Endometrium (tissue), 2 donors: Measurements from ENCODE around the gene INPP4A.

Experiments
- FAIRE-seq: peaks from 2 replicates; lab custom pipeline; 2012; peaks lifted over from hg19 to GRCh38; lab: Jason Lieb, UNC
- donor health status: control.
- donor health status: control.

Gene INPP4A

DNA sequence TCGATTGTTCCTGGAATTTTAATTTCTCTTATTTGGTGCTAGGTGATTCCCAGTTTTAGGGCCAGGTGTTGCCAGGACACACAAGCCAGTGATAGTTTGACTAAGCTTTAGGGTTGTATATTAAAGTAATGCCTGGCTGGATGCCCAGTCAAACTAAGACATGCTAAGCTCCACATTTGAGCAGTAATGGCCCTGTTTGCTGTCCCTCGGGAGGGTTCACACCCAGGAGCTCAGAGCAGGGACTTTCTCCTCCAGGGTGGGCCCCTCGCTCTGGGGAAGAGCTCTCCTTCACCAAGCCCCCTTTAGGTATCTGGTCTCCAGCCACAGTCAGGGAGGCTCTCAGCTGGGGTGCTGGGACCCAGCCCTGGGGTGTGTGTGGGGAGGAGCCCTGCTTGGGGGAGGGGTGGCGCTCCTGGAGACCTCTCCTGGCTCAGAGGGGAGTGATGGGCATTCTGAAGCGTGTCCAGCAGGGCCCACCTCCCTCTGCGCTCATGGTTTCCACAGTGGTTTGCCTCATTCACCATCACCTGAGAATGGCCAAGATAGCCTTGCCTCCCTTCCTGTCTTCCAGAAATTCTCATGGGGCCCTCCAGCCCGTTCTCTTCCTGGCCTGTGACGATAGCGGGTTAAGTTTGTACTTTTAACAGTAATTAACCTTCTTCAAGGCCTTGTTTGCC is 31.7 kb downstream of the INPP4A start:
- no peak for FAIRE-seq

DNA sequence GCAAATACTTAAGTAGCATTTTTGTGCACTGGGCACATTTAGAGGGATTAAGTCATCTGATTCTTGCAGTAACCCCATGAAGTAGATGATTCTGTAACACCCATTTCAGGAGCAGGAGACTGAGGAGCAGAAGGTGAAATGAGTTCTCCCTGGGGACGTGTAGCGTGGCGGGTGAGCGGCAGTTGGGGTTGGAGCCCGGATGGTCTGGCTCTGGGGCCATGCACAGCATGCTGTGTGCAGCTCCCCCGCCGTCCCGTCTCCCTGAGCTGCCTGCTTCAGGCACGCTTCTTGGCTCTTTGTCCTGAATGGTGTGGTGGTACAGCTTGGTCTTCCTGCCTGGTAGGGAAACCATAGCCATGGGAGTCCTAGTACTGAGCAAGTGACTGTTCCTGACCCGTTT is 32.4 kb downstream of the INPP4A start:
- no peak for FAIRE-seq

DNA sequence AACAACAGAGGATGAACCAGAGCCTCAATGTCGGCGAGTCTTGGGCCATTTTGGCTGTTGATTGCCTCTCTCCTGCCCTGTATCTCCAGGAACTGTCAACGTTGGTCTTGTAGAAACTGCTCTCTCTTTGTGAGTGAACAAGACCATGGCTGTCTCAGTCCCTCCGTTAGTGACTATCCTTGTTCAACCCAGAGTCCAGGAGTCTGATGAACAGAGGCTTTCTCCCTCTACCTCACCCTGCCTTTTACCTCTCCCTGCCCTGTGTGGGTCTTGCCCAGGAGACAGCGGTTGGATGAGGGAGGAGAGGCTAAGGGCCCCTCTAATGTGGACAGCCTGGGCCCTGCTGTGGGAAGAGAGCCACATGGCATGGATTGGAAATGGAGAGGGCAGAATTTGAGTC is 32.8 kb downstream of the INPP4A start:
- FAIRE-seq: no peak

DNA sequence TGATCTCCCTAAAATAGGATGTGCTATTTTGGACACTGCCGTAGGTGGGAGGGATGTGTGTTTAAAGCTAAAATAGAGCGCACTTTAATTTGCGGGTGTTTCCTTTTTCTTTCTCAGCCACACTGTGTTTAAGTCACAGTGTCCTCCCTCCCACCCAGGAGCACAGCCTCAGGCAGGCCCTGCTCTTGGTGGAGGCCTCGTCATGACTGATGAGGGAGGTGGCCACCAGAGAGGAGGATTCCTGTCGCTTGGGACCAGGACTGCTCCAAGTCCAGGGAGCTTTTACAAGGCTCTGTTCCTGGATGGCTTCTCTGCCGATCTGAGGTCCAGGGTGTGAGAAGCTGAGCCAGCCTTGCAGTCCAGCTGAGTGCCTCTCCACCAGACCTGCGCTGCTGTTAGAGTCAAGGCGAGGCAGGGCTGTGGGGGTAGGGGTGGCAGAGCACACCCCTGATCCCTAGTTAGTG is 33.5 kb downstream of the INPP4A start:
- FAIRE-seq: no peak

DNA sequence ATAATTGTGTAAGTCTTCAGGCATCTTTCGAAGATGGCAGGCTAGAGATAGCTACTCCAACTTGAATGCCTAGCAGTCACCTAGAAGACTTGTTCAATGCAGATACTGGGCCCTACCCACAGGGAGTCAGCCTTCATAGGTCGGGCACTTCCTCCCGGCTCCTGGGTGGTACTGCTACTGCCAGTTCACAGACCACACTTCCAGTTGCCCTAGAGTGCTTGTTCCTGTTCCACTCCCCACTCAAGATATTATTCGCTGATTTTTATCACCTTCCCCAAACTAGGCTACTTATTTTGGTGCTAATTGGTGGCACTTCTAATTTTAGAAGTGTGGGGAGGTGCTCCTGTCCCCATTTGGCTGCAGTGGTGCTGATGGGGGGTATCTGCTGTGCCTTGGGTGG is 34.2 kb downstream of the INPP4A start:
- no peak for FAIRE-seq

DNA sequence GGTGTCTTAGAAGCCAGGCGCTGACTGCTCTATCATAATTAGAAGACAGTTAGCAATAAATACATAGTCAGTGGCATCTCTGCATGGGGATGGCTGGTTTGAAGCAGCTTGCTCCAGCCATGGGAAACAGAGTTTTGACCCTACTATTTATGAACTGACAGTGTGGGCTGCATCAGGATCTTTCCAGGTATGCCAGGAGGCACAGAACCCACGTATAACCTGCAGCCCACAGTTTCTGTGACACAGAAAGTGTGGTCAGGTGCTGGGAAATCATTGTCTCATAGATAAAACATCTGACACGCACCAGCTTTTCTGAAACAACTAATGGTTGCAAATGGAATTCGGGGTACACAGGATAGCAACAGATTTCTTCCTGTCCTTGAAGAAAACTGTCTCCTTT is 34.7 kb downstream of the INPP4A start:
- FAIRE-seq: no peak

DNA sequence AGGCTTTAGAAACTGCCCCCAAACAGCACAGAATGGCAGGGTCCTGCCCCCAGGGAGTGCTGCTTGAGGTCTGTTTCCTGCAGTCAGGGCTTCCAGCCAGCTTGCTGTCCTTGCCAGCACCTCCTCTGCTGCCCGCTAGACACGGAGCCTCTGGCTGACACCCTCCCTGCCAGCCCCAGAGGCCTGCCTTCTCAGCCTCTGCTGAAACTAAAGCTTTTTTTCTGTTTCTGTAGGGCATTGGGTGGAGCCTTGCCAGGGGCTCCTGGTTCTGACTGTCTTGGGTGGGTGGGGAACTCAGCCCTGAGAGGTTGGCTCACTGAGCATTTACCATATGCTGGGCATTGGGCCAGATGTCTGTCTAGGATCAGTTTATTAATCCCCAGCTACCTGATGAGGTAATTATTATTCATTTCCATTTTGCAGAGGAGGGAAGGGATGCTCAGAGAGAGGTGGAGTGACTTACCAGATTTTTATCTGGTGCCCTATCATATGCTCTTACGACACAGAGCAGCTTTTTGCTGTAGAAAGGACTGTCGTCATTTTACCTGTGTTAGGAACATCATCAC is 35.4 kb downstream of the INPP4A start:
- no peak for FAIRE-seq

DNA sequence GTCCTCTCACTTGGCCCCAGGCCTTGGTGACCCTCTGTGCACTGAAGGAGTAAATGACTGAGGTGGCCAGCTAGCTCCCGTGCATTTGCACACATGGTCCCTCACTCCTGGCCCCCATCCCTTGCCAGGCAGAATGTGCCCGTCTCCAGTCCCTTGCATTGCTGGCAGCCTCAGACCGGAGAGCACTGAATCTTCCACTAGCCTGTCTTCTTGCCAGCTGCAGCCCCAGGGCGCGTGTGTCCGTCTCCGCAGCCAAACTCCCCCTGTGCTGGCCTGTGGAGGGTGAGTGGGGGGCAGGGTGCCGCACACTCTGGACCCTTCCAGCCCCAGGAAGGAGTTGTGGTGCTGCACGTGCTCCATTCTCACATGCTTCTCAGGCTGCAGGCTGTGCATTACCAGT is 35.9 kb downstream of the INPP4A start:
- FAIRE-seq: no peak

DNA sequence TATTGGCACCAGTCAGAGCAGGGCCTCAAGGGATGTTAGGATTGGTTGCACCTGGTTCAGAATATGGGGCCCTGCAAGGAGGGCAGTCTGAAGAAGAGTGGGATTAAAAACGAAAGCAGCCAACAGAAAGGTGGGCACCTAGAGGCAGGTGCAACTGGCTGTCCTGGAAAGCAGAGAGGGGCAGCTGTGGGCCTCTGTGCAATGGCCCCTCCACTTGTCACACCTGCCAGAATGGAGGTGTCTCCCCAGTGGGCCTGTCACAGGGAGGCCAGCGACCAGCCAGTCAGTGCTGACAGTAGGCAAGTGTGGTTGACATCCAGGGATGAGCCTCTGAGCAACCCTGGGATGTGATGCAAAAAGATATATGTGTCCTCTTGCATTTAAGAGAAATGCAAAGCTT is 37.7 kb downstream of the INPP4A start:
- FAIRE-seq: no peak

DNA sequence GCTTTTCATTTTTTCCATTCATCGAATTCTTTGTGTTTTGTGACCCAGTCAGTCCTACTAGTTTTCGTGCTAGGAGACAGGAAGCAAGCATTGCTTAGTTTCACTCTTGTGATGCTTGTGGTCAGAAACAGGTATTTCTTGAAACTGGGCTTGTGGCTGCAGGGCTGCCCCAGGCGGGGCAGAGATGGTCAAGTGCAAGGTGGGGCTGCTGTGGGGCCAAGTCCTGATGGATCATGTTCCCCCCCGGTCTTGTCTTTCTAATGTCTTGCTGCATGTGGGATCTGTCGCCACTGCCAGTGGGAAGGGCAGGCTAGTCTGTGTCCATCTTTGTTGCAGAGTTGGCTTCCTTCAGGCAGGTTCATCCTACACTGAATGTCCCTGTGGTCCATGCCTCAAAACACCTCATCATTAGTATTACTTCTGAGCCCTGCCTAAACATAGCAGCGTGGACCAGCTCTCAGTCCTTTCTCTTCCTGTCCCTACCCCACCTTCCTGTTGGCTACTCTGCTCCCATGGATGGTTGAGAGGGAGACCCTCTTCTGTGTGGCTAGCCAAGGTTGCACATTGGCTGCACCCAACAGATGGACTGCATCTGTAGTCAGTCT is 38.7 kb downstream of the INPP4A start:
- no peak for FAIRE-seq

DNA sequence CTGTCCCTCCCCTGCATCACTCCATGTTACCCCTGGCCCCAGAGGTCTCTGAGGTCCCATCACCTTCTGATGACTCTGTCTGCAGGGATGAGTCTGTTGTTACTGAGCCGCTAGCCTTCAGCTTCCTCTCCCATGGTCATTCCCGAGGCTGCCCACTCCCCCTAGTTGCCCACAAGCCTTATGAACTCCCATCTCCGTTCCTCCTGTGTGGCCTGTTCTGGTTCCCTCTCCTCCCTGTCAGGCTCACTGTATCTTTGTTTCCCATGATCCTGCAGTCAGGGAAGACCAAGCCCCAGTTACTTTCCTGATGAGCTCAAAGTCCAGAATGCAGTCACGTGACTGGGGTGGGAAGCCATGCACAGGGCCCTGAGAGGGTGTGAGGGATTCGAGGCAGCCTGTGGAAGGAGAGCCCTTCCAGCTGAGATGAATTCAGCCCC is 39.5 kb downstream of the INPP4A start:
- no peak for FAIRE-seq

DNA sequence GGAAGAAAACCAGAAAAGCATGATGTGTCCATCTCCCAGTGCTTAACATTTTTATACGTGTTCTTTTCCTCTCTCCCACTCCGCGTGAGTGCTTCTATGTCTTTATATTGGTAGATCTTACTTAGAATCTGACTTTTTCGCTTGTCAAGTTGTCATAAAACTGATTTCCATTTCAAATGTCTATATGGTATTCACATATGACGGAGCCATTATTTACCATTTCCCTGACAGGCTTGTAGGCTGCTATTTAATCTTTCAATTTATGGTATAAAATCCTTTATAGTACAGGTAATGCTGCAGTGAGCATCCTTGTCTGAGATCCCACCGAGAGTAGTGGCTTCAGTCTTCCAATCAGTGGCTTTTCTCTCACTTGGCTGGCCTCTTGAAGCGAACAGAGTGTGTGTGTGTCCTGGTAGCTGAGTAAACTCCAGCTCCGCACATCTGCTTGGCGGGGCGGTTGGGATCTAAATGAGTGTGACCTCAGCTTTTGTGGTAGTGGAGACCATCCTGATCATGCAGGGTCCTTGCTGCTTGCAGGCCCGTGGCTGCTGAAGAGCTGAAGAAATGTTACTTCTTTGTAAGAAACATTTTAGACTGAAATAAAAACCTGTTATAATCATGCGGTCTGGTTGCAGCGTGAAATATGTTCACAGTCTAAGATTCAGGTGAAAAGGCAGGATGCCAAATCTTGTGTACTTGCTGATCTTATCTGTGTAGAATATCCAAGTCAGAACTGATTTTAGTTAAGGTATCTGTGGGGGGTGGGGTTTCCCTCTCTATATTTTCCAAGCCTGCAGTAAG is 40.2 kb downstream of the INPP4A start:
- FAIRE-seq: no peak

DNA sequence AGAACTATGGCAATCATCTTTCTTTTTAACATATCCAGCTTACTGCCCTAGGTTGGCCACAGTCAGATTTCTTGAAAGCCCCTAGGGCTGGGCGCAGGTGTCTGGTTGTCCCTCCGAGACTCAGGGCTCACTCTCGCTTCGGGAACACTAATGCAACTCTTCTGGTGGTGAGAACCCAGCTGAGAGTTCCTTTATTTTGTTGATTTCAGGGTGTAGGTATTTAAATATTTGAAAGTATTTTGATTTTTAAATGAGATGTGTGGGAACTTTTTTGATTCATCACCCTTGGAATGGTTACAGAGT is 40.7 kb downstream of the INPP4A start:
- no peak for FAIRE-seq

DNA sequence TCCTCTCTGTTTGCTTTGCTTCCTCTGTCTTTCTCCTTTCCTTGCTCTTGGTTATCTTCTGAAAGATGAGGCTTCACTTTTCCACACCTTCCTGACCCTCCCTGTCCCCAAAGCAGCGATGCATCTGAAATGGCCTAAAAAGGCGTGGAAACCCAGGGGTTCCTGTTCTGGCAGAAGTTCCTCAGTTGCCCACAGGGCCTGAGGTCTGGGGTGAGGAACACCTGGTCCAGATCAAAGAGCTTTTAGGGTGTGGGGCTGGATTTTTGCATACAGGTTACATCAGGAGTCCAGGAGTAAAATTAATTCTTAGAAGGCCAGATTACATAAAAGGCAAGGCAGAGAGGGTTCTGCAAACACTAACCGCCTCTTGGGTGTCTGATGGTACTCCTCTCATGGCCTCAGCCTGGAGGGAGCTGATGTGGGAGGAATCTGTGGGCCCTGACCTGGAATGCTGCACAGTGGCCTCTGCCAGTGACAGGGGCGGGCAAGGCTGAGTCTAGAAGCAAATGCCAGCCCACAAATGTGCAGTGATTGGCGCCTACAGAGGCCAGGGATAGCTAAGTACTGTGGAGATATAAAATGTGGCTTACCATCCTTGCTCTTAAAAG is 41.8 kb downstream of the INPP4A start:
- no peak for FAIRE-seq

DNA sequence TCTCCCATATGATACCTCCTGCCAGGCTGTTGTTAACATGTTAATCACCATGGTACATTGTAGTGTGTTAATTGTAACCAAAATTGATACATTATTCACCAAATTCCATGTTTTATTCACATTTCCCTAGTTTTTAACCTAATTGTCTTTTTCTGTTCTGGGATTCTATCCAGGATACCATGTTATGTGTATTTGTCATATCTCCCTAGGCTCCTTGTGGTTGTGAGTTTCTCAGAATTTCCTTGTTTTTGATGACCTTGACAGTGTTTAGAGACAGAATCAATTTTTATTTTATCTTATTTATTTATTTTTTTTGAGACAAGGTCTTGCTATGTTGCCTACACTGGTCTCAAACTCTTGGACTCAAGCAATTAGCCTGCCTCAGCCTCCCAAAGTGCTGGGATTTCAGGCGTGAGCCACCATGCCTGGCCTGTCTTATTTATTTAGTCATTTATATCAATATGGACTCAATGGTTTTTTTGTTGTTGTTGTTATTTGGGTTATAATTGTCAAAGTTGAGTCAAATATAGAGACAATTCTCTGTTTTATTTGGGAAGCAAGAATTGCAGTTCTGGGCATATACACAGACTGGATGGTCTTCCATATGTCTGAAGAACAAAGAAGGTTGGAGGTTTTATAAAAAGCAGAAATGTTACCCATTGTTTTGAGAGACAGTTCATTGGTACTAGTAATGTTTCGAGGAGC is 42.6 kb downstream of the INPP4A start:
- FAIRE-seq: no peak

DNA sequence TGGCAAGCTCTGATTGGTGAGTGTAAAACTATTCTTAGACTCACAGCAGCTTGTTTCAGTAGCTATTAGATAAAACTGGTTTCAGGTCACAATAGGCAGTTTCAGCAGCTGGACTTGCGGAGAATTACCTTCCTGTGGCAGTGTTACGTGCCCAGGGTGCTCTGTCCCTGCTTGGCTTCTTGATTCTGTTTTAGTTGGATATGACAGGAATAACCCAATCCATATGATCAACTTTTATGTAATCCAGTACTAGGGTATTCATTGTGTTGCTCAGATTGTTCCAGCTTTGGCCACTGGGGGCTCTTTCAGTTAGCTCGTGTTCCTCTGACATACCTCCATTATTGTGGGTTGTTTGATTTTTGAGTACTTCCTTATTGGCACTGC is 43.1 kb downstream of the INPP4A start:
- FAIRE-seq: no peak

DNA sequence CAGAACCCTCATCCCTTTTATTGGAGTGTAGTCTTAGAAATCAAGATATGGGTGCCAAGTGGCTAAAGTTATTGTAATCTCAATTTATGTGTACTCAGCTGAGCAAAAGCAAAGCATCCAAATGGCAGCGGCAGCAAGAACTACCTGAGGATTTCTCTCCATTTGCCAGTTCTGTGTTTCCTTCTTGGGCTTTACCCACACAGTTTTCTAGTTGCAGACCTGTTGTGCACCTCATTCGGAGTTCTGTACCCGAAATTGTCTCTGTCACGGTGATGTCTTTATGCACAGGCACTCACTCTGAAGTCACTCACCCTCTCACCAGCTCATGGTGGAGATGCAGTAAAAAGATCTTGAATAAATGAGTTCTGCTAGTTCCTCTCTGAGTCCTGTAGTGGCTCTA is 43.6 kb downstream of the INPP4A start:
- FAIRE-seq: no peak

DNA sequence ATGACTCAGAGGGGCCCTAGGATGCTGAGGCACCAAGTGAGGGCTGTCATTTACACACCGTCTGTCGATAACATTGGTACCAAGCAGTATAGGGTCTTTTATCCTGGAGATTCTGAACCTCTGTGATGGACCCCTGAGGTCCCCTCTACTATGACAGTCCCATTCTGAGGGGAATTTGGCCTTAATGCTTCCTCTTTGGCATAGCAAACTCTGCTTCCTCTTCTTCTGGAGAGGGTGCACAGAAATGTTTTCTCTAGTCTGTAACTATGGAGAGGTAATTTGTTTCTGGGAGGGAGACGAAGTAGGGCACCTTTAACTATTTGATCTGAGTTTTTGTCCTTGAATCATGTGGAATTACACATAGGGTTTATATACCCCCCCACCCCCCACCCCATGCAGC is 44.8 kb downstream of the INPP4A start:
- FAIRE-seq: no peak

DNA sequence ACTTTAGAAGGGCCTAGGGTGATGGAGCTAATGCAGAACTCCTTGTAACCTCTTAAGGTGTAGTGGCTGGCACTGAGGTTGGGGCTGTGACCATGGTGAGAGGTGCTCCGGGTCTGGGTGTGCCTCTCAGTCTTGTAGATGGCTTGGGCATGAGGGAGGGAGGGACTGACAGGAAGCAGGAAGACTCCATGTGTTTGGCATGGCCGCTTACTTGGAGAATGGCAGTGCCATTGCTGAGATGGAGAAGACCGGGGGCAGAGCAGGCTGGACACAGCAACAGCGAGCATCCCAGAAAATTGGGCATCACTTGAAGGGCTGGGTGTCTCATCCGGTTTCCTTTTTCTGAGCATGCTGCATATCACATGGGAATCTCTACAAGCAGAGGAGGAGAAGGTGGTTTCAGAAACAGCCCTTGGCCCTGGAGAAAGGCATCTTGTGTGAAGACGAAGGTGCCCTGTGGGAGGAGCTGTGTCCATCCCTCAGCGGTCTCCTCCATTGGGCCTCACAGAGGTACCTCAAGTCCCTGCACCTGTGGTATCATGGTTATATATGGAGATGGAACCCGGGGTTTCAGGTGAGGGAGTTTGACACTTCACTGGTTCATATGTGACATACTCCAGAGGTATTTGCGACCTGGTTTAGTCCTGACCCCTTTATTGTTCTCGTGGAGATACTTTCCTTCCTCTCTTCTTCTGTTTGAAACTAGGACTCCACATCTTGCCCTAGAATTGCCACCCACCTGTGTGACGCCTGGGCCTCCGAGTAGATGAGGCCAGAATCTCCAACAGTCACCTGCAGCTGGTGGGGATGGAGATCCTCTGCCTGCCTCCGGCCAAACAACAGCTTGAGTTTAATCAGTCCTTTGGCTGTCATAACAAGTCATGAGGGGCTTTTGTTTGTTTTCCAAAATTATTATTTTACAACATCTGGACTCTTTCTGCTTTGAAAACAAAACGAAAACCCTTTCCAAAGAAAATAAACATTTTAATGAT is 45.6 kb downstream of the INPP4A start:
- FAIRE-seq: no peak

DNA sequence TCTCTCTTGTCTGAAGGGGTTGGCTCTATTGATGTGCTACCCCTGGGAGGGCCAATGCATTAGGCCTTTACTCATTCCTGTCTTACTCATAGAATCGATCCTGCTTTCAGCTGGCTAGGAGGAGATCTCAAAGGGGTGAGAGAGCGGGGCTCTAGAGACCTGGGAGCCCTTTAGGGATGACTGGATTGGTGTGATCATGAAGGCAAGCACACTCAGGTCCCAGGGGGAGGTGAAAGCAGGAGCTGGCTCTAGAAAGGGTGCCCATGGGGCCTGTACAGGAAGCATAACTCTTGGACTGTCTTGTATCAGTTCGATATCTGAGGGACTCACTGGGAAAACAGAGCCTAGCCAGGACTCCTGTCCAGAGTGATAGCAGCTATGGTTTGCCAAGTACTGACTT is 47.8 kb downstream of the INPP4A start:
- FAIRE-seq: no peak

DNA sequence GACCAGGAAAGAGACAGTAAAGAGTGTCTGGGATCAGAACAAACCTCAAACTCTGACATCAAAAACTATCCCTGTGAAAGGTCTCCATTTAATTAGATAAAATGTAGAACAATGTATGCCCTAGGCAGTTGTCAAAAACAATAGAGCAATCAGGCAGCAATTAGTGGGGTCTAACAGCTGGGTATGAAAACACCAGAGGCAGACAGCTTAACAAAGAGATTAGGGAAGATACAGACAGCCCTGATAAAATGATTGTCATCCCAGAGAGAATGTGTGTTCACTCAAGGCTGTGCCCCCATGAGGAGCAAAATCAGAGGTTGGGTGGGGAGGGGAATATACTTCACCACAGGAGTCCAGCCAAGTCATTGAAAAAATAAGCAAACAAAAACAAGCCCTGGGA is 50.0 kb downstream of the INPP4A start:
- no peak for FAIRE-seq
